HG02943 (cell line): ENCODE data around the gene PTPRC.

ENCODE experiments used
- ATAC-seq: cut with Tn5 transposase; IDR thresholded peaks from one replicate; pipeline ENCODE4 v1.9.1; 2021; ENCODE audit warnings: mild to moderate bottlenecking, low read depth, moderate library complexity; ENCODE audit not compliant: unreplicated experiment

PTPRC gene

DNA sequence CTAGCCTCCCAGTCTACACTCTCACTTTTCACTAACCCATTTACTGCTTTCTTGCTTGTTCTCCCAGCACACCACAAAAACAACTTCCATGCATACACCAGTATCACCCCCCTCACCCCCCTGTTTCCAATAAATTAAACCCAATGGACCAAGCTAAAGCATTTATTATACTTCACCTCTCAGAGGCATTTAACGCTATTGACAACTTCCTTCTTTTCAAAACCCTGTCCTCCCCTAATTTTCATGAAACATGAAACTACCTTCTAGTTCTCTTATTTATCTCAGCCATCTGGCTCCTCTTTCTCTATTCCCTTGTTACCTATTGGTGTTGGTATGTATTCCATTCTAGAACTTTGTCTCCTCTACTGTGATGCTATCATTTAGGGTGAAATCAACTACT lies 32.3 kb downstream of the PTPRC start:
- ATAC-seq = no peak

DNA sequence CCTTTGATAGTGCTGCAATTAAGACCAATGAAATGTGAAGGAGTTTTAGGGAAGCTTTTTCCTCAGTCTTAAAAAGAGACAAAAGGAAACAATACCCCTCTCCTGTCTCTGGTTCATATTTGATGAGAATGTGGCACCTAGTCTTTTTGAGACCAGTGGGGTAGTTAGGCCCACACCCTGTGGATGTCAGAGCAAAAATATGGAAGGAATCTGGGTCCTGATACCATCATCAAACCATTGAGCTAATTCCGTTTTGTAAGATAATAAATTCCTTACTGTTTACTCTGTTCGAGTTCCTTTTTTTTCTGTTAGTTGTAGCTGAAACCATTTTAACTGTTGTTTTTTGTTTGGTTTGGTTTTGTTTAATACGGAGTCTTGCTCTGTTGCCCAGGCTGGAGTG lies 33.3 kb downstream of the PTPRC start:
- no peak for ATAC-seq

DNA sequence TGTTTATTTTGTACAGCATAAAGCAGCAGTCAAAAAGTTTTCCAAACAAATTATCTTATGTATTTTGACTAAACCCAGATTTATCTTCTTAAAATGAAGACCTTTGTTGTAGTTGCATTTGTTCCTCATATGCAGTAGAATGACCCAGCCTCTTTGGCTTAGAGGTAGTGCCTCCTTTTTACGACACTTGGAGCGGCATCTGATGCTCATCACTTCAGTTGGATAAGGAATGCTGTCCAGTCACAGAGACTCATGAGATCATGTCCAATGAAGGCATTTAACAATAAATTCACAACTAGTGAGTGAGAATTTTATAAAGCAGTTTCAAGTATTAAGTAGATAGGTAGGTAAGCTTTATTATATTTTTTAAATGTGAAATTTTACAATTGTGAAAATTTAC lies 35.2 kb downstream of the PTPRC start:
- ATAC-seq = no peak

DNA sequence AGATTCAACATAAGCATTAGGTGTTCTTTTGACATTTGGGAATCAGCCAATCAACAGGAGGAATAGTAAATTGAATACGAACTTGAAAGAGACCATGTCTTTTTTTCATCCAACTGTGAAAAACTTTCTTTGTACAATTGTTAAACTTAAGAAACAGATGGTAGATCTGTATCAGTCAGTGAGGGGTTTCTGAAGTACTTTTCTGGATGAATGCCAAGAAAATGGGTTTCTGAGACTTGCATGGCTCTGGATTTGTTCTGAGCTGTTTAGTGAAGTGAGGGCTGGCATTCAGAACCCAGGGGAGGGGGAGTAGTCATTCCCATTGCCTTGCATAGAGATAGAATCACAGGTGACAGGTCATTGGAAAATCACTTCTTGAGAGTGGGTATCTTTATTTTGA lies 37.4 kb downstream of the PTPRC start:
- no peak for ATAC-seq

DNA sequence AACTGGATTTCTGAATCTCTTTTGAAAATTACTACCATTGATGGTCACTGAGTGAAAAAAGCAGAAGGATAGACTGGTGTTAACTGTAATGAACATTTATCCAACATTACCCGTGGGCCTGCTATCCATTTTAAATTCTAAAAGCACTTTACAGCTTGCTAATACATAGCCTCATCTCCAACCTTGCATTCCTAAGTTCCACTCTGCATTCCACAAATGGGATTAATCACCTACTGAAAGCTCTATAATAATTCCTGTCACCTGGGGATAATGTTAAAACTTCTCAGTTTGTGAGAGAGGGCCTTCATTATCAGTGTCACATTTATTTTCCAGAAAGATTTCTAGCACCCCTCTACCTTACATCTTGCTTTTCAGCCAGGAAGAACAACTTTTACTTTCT lies 38.2 kb downstream of the PTPRC start:
- no peak for ATAC-seq

DNA sequence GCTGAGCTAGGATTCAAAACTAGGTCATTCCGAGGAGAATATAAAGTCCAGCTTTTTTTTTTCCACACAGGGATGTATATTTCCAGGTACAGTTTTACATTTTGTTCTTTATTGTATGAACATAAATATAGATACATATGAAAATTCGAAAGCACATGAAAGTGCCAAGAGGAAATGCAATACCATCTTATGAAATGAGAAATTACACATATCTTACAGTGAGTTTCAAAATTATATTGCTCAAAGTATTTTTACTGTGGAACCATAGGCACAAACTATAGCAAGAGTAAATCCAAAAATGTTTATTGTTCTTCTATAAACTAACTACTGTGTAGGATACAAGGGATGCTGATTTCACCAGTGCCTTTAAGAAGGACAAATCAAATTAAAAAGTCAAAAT lies 39.0 kb downstream of the PTPRC start:
- no peak for ATAC-seq

DNA sequence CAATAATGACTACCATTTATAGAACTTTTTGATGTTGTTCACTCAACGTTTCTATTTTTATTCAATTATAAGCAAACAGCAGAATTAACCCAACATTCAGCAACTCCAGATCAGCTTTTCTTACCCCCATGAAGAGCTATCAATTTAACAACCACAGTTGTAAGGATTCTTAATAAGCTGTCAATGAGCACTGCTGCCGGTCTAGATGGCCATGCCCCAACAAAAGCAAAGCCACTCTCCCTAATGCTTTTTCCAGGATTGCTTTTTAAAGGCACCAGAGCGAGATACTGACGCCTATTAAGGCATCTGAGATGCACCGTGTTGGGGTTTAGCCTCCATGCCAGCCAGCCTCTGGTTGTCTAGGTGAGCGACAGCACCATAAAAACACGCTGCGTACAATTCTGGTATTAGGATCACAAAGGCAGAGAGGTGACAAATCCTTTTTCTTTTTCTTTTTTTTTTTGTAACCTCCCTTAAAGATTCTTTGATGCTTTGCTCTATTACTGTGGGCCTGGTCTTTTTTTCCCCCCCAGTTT lies 39.5 kb downstream of the PTPRC start:
- no peak for ATAC-seq

DNA sequence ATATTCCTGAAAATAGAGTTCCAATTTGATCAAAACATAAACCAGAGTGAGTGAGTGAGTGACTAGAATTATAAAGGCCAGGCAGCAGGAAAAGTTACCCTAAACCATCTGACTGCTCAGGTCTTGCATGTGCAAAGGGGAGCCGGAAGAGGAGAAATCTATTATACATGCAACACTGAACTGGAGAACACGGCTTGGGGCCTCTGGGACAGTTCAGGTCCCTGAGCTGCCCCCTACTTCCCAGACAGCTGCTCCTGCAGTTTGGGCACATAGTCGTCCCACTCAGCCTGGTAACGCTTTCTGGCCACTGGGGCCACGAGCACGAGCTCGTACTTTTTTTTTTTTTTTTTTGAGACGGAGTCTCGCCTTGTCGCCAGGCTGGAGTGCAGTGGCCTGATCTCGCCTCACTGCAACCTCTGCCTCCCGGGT lies 40.1 kb downstream of the PTPRC start:
- ATAC-seq = no peak

DNA sequence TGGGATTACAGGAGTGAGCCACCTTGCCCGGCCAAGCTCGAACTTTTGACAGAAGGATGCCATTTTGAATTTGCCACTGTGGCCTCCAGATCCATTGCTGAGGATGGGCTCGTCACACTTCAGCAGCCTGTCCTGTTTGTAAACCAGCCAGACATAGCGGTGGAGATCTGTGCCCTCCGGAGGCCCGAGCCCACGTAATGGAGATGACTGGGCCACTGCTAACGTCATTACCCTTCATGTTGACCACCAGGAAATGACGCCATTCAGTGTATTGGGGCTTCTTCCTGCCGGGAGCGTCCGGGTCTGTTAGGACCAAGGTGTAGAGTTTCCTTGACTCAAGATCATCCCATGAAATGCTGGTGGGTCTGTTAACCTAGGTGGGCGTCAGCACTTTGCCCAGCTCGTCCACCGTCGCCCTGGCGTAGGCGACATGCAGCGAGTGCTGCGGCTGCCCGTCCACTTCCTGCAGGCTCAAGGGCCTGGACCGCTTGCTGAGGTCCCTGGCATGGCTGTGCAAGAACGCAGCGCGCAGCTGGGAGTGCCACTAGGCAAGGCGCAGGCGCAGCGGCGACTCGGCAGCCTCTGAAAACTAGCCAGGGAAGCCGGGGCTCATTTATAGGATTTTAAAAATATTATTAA lies 40.8 kb downstream of the PTPRC start:
- ATAC-seq = no peak

DNA sequence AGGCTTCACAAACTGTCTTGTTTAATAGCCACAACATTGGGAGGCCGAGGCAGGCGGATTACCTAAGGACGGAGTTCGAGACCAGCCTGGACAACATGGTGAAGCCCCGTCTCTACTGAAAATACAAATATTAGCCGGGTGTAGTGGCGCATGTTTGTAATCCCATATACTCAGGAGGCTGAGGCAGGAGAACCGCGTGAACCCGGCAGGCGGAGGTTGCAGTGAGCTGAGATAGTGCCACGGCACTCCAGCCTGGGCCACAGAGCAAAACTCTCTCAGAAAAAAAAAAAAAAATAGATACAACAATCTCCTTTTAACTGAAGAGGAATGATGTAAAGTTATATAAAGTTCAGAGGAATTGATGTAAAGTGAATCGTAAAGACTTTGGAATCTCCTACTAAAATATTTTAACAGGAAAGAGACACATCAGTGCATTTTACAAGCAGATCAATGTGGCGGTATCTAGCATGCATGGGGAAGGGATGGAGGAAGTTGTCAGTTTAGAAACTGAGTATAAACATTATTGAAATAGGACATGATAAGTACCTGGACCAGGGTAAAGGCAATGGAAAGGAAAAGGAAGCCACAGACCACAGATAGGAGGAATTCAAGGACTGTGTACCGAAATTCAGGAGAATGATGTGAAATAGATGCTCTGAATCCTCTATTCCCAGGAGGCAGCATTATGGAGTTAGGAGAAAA lies 41.5 kb downstream of the PTPRC start:
- no peak for ATAC-seq

DNA sequence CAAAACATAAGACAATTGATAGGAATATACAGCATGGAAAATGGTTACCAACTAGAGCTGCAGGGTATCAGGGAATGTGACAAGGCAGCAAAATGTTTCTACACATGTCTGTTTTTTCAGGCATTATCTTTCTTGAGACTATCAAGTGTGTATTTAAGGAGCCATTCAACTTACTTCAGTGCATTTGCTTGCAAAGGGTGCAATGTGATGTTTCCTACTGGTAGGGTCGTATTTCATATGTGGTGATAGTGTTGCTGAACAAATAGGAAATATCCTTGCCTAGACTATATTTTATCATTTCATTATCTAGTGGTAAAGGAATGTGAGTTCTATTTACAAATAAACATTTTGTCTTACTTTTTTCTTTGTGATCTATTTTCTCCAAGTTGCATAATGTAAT lies 42.4 kb downstream of the PTPRC start:
- ATAC-seq = no peak

DNA sequence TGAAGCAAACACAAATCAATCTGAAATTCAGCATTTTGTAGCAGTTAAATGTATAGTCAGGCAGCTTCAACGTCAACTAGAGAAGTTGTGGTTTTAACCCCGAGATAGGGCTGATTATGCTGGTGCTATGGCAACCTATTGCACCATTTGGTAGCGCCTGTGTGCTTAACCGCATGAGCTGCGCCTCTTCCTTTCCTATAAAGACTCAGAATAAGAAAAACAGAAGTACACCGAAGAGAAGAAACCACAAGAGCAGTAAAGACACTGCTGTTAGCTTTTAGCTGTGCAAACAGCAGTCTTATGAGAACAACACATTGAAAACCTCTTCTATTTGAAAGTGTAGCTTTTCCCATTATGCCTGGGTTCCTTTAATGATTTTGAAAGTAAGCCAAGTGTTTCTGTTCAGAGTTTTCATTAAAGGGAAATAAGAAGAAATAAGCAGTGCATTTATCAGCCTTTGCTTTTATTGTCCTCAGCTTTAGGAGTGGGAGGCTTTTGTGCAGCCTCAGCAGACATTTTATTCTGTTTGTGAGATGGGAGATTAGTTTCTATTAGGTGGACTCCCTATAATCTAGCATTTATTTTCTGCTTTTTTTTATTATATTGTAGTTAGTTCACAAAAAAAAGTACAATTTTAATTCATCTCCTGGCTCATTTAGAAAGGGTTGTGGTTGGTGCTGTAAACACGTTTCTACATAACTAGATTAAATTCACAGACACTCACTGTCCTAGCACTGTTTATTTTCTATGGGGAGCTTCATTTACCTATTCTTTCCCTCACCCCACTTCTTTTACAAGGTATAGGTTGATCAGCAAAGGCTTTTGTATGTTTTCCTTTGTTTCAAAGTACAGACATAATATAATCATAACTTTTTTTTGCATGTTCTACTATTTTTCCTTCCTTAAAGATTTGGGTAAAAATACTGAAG lies 43.3 kb downstream of the PTPRC start:
- peak; percentile 98 for ATAC-seq

DNA sequence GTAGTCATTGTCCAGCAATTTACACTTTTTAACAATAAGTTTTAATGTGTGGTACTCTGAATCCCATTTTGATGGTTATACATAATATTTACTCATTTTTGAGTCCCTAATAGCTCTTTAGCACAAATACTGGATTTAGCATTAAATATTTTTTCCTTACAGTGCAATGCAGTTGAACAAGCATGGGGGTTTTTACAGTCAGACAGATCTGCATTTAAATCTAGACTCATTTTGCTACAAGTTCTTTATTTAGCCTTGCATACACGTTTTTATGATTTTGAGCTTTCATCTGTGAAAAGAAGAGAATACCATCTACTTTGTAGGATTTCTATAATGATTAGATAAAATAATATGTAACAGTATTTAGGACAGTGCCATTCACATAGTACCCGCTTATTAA lies 44.0 kb downstream of the PTPRC start:
- ATAC-seq = no peak

DNA sequence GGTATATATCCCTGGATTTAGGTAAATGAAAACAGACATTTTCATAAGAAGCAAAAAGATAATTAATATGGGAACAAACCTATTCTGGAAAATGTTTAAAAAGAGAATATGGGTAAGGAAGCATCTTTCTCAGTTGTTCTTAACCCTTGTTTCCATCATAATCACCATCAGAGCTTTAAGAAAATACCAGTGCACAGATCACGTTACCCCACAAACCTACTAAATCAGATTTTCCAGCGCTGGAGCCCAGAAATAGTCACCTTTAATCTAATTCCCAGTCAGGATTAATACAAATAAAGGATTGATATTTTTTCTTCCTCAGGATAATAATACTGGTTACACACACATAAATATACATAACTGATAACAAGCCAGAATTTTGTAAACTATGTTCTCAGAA lies 44.6 kb downstream of the PTPRC start:
- no peak for ATAC-seq

DNA sequence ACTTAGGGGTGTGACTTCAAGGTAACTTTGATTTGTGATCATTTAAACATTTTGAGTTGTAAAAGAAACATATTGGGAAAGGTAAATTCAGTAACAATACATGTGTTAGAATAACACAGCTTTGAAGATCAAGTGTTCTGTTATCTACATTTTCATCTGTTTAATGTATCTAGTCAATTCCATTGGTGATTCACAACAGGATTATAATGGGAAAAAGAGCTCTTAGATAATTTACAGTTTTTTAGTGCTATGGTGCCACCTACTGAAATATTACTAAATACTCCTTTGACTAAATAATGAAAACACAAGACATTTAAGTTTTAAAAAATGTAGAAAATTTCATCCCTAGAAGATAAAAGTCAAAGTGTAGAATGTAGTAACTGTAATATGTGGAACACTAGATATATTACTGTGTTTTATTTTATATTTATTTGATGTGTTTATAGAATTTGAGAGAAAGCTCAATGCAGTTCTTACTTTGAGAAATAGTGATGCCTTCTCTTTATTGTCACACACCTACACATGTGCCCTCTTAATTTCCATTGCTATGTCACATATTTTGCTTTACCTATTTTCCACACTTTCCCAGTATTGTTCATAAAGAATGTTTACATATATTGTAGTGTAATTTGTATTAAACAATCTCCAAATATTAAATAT lies 47.4 kb downstream of the PTPRC start:
- no peak for ATAC-seq

DNA sequence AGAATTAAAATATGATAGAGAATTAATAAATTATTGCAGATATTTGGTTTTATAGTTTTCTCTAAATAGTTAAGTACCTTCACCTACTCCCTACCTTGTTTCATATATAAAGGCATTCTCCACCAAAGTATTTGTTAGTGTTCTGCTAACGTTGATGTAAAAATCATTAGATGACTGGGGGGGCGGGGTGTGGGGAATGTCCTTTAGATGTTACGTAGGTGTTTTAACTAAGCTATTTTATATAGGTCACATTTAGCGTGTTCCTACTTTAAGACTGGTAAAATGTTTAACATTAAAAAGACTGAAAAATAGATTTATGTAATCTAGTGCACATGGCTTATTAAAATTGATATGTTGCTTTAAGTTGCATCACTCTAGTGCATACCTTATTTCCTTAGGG lies 48.6 kb downstream of the PTPRC start:
- ATAC-seq = no peak

DNA sequence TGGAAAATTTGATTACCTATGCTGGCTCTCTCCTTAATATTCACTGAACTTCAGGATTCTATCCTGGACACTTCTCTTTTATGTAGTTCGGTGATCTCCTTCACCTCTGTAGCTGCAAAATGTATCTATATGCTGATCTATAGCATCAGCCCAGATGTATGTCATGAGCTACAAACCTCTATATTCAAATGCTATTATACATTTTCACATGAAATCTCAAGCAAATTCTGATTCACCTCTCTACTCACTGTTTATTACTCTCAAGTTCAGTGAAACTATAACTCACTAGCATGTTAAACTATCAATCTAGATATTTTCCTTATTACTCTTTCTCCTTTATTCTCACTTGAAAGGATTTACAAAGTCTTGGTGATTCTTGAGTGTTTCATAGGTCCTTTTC lies 52.2 kb downstream of the PTPRC start:
- no peak for ATAC-seq

DNA sequence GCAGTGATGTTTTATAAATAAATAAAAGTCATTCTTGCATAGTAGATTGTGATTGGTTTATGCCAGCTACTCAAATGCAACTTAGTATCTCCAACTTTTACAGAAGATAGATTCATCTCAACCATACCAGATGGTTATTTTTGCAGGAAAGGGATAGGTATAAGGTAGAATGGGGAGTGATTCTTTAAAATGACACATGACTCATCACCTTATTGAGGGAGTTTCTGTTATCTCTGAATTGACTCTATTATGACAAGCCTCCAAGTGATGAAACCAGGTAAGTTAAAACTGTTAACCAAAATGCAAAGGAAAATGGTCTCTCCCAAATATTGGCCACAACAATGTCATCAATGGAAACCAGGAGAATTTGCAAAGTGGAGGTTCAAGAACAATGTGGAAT lies 54.5 kb downstream of the PTPRC start:
- no peak for ATAC-seq

DNA sequence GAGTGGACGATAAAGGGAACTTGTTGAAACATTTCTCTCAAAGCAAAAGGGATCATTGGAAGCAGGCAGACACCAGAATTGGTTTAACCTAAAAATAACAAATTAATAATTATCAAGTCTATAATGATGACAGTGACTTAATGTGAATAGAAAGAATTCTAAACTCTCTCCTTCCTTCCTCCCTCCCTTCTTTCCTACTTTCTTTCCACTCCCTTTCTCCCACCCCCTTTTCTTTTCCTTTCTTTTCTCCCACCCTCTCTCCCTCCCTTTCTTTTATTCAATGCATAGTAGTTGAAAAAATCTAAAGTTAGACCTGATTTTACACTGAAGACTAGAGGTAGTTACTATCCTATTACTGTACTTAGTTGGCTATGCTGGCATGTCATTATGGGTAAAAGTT lies 55.7 kb downstream of the PTPRC start:
- ATAC-seq = no peak

DNA sequence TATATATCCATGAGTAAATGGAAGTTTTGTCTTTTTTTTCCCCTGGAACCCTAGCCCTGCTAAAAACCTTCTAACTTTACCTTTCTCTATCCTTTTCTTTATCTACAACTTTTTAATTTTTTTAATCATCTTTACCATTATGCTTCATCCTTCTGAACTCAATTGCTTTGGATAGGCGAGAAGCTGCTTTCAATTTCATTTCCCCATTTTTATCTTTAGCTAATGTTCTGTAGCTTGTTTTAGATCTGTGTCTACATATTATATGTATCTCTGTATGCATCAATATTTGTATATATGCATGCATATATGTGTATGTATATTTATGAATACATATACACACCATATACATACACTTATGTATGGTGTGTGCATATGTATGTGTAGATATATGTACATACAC lies 57.4 kb downstream of the PTPRC start:
- no peak for ATAC-seq
